Pancreas (tissue), 10 donors: ENCODE results near the gene OR52A5. TPM values are rescaled to one million over a fixed set of nuclear protein-coding genes. Genes with fewer than 3 reads are reported as not detected.

Experiments used
- ATAC-seq, 4 donors: fragments of 200-7000 bp; cut with Tn5 transposase; one replicate each; pipeline versions ENCODE4 v1.8.0 to v1.9.1; 2020; ENCODE audit warnings: mild to moderate bottlenecking in 4 of 4, moderate library complexity in 4 of 4
- DNase-seq, 6 donors: peaks; one replicate each; pipeline ENCODE4 v3.0.0-alpha.2; 2020
- FAIRE-seq: peaks from 2 replicates; lab custom pipeline; 2012; peaks lifted over from hg19 to GRCh38; lab: Jason Lieb, UNC
- H3K27ac ChIP-seq, 4 donors: fragments of 200-600 bp; sonication (generic); 1 replicate in 3 of 4; 2 replicates in 1 of 4; pipeline versions ENCODE4 v1.5.0 to v1.8.0; 2020
- H3K27me3 ChIP-seq, 4 donors: fragments of 200-600 bp; one replicate each; pipeline ENCODE4 v1.8.0; 2021
- H3K36me3 ChIP-seq, 3 donors: fragments of 200-600 bp; sonication (generic) in 1 of 3; one replicate each; pipeline versions ENCODE4 v1.5.0 to v1.8.0; 2020 to 2021
- H3K4me1 ChIP-seq, 3 donors: fragments of 200-600 bp; one replicate each; pipeline ENCODE4 v1.8.0; 2021
- H3K4me3 ChIP-seq, 4 donors: fragments of 200-600 bp; sonication (generic) in 2 of 4; one replicate each; pipeline versions ENCODE4 v1.5.0 to v1.8.0; 2020 to 2021
- H3K9me3 ChIP-seq, 4 donors: fragments of 200-600 bp; one replicate each; pipeline ENCODE4 v1.8.0; 2021
- CTCF ChIP-seq, 4 donors: fragments of 200-600 bp; sonication (generic) in 3 of 4; IDR thresholded peaks; one replicate each; pipeline versions ENCODE4 v1.5.0 to v1.8.0; 2021; ENCODE audit warnings: antibody characterized with exemption in 4 of 4
- WGBS, 2 donors: extraction: QIAGEN DNeasy Blood & Tissue Kit; methylation state at CpG; one replicate each; pipeline ENCODE4 v1.1.7; 2013; 5-methylcytosine and 5-hydroxymethylcytosine counted together
- intact Hi-C, 3 donors: fragments of 100-400 bp; cut with DNase I; formaldehyde crosslinking; loops; one replicate each; pipeline versions ENCODE4 v1.11.1 to v1.14.2; 2022
- polyA plus RNA-seq, 2 donors: library from polyadenylated mRNA; stranded (reverse); fragments of 200-250 nt; gene quantifications; one replicate each; pipeline ENCODE4 v1.2.3, GENCODE V29; 2013
- total RNA-seq, 6 donors: library from RNA; stranded (reverse); fragmentation: NEBNext Ultra II Directional in 4 of 6; extraction: Animal tissue kit (Norgen Biotek cat#: 25700) in 4 of 6; gene quantifications; one replicate each; pipeline versions ENCODE4 v1.2.1 to v1.2.4, GENCODE V29; 2021 to 2023
- donor health status: healthy with polysubstance abuse.
- donor health status: DM: no; HTN: no; CAD: no; lungs with moderate emphysema.
- donor health status: DM: no; HTN: no; CAD: no.
- donor health status: control.
- donor health status: control.
- donor health status: Bipolar disorder and iron deficiency.
- donor health status: DM: yes; HTN: yes; CAD: no.
- donor health status: DM: no; HTN: no; CAD: no.
- donor health status: DM: no; HTN: no; CAD: no.
- donor health status: DM: yes; HTN: yes; CAD: no.

The OR52A5 gene
- total and polyA plus RNA-seq, 8 donors: not detected

- DNase-seq (no peak), FAIRE-seq (no peak), ATAC-seq (no peak)
- no peak overlapping the region for H3K27ac ChIP-seq
- H3K36me3 ChIP-seq: no peaks in the 10 kb centered on the region
- no peaks in the 10 kb centered on the region for H3K4me1 ChIP-seq
- 46 to 49% methylated on average over 4 of the region's 4 CpGs for WGBS, 2 donors
- TF ChIP-seq CTCF (IDR thresholded peaks at IDR 0.05): no peak
- no peaks in the 10 kb centered on the region for H3K9me3 ChIP-seq
- intact Hi-C loops: loop anchor here in 1 of 3 donors (10.0 kb wide), 1 partner anchor 680 kb away; the partner anchor contains the start of gene OR52N2
- no peaks in the 10 kb centered on the region for H3K27me3 ChIP-seq
- H3K4me3 ChIP-seq: no peak overlapping the region
Observed at GRCh38 chr11:5124891-5125620, 13.1 kb downstream of the OR52A5 start.

- DNase-seq: peak; percentile 27 to 68 (median 37)
- no peak overlapping the region for H3K4me3 ChIP-seq
- peak; percentile 68 to 86 (median 77) for TF ChIP-seq CTCF (IDR thresholded peaks at IDR 0.05)
- H3K4me1 ChIP-seq: no peaks in the 10 kb centered on the region
- H3K36me3 ChIP-seq: no peaks in the 10 kb centered on the region
- H3K27ac ChIP-seq: no peak overlapping the region
- no peaks in the 10 kb centered on the region for H3K27me3 ChIP-seq
- intact Hi-C loops: loop anchor here in 1 of 3 donors (10.0 kb wide), 1 partner anchor 681 kb away; the partner anchor contains the start of gene OR52N2
- peak in 3 of 4 donors; percentile 87 to 93 (median 89) for ATAC-seq
- no peaks in the 10 kb centered on the region for H3K9me3 ChIP-seq
- no peak for FAIRE-seq
- 3% methylated on average over 4 of the region's 4 CpGs for WGBS, 2 donors
Observed at GRCh38 chr11:5123802-5124521, 14.2 kb downstream of the OR52A5 start.

GRCh38 chr11:5118893-5119292, 19.3 kb downstream of the OR52A5 start:
- H3K36me3 ChIP-seq: no peaks in the 10 kb centered on the region
- no peaks in the 10 kb centered on the region for H3K4me1 ChIP-seq
- H3K27me3 ChIP-seq: no peaks in the 10 kb centered on the region
- FAIRE-seq (no peak), DNase-seq (no peak), ATAC-seq (no peak)
- no peak for TF ChIP-seq CTCF (IDR thresholded peaks at IDR 0.05)
- no peak overlapping the region for H3K4me3 ChIP-seq
- WGBS, 2 donors: 20 to 22% methylated on average over 1 of the region's 1 CpG
- H3K27ac ChIP-seq: no peak overlapping the region
- H3K9me3 ChIP-seq: no peaks in the 10 kb centered on the region
- intact Hi-C loops: no loop called here

GRCh38 chr11:5117588-5117987, 20.6 kb downstream of the OR52A5 start:
- TF ChIP-seq CTCF (IDR thresholded peaks at IDR 0.05): no peak
- H3K27ac ChIP-seq: no peak overlapping the region
- H3K4me3 ChIP-seq: no peak overlapping the region
- no peak for ATAC-seq
- H3K4me1 ChIP-seq: no peaks in the 10 kb centered on the region
- H3K36me3 ChIP-seq: no peaks in the 10 kb centered on the region
- no peaks in the 10 kb centered on the region for H3K9me3 ChIP-seq
- H3K27me3 ChIP-seq: no peaks in the 10 kb centered on the region
- intact Hi-C loops: no loop called here
- no peak for FAIRE-seq
- DNase-seq: no peak
